ENCODE data around the gene LRRC37A3.
A peak's percentile ranks its signal among the peaks of the same experiment; 100 is the strongest.
"Not testable (repeated sequence)": the region's sequence is repeated elsewhere in the genome, so short reads cannot be mapped to it uniquely, and the experiment has no call there.

Gene LRRC37A3

DNA sequence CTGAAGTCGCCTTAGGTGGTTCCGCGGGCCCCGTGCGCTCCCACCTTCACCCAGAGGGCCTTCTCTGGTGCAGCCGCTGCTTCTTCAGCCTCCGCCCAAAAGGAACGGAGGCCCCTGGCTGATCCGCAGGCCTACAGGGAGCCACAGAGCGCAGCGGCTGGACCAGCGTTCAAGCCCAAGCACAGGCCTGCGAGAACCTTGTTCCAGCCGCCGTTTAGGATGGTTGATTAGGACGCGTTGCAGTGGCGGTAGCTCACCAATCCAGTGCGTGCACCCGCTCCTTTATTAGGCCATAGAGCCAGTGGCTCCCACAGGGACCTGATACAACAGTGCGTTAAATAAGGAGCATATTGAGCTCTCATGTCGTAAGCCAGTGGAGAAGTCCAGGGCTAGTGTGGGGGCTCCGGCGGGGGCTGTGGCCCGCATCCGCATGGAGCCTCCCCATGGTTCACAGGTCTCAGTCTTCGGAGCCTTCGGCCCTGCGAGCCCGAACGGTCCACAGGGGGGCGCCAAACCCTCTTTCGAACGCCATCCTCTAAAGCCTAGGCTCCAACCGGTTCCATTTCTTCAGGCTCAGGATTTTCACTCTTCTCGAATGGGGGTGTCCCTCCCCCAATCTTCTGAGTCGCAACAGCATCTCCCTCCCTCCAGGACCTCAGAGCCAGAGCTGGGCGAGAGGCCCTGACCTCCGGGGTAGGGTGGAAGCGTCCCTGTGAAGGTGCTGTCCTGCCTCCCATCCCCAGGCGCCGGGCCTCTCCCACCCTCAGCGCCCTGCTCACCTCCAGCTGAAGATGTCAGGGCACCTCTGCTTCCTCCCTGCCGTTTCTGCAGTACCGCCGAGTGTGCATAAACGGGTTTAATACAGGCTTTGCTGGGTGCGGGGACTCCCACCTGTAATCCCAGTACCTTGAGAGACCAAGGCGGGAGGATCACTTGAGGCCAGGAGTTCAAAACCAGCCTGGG lies 71.5 kb downstream of the LRRC37A3 start:
- H3K9me3 ChIP-seq (ENCODE audit: control insufficient read depth, low read depth, low read length); H3K27me3 ChIP-seq (ENCODE audit: control insufficient read depth, insufficient read depth, low read length); H3K4me3 ChIP-seq (ENCODE audit: low read length); H3K27ac ChIP-seq (ENCODE audit: low read length); H3K9ac ChIP-seq (ENCODE audit: low read length); H3K36me3 ChIP-seq (ENCODE audit: control insufficient read depth, low read depth, low read length); H3K4me1 ChIP-seq (ENCODE audit: control insufficient read depth, low read depth, low read length): not testable (repeated sequence)

- H3K4me1 ChIP-seq (ENCODE audit: control insufficient read depth, low read depth, low read length); H3K4me3 ChIP-seq (ENCODE audit: low read length); H3K9ac ChIP-seq (ENCODE audit: low read length); H3K27ac ChIP-seq (ENCODE audit: low read length); H3K36me3 ChIP-seq (ENCODE audit: control insufficient read depth, low read depth, low read length); H3K9me3 ChIP-seq (ENCODE audit: control insufficient read depth, low read depth, low read length); H3K27me3 ChIP-seq (ENCODE audit: control insufficient read depth, insufficient read depth, low read length): not testable (repeated sequence)
Measured at GRCh38 chr17:64846892-64847291, 72.4 kb downstream of the LRRC37A3 start.

DNA sequence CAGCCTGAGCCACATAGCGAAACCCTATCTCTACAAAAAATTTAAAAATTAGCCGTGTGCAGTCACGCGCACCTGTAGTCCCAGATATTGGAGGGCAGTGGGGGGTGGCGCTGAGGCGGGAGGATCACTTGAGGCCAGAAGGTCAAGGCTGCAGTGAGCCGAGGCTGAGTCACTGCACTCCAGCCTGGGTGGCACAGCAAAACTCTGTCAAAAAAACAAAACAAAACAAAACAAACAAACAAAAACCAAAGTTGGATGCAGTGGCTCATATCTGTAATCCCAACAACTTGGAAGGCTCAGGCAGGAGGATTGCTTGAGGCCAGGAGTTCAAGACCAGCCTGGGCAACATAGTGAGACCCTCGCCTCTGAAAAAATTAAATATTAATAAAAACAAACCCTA lies 75.4 kb downstream of the LRRC37A3 start:
- not testable (repeated sequence) for H3K27me3 ChIP-seq (ENCODE audit: control insufficient read depth, insufficient read depth, low read length); H3K9me3 ChIP-seq (ENCODE audit: control insufficient read depth, low read depth, low read length); H3K36me3 ChIP-seq (ENCODE audit: control insufficient read depth, low read depth, low read length); H3K27ac ChIP-seq (ENCODE audit: low read length); H3K4me3 ChIP-seq (ENCODE audit: low read length); H3K4me1 ChIP-seq (ENCODE audit: control insufficient read depth, low read depth, low read length); H3K9ac ChIP-seq (ENCODE audit: low read length)

DNA sequence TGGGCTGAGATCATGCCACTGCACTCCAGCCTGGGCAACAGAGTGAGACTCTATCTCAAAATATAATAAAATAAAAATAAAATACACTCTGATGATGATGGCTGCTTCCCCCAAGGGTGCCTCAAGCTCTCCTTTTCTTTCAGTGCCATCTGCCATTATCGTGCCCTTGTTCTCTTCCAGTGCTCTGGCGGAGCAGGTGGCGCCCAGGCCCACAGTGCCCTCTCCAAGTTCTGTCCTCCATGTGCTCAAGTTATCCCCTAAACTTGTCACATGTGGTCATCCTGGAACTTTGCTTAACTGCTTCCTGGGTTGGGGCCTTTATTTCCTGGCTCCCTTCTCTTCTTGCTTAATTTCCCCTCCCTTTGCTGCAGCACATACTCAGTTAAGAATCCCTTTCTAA lies 76.4 kb downstream of the LRRC37A3 start:
- not testable (repeated sequence) for H3K9me3 ChIP-seq (ENCODE audit: control insufficient read depth, low read depth, low read length); H3K36me3 ChIP-seq (ENCODE audit: control insufficient read depth, low read depth, low read length); H3K9ac ChIP-seq (ENCODE audit: low read length); H3K4me1 ChIP-seq (ENCODE audit: control insufficient read depth, low read depth, low read length); H3K27ac ChIP-seq (ENCODE audit: low read length); H3K4me3 ChIP-seq (ENCODE audit: low read length); H3K27me3 ChIP-seq (ENCODE audit: control insufficient read depth, insufficient read depth, low read length)

DNA sequence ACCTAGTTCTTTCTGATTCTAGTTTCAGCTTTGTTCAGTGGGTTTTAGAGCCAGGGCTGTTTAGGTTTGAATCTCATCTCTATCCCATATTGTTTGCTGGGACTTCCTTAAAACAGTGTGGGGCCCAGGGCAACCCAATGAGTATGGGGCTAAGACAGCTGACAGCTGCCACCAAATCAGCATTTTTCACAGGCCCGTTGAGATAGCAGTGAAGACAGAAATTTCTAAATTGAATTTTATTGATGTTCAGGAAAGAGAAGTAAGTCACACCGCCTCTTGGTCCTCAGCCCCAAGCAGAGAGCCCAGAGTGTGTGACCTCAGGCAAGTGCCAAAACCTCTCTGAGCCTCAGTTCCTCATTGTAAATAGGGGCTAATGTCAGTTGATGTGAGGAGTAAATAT lies 78.3 kb downstream of the LRRC37A3 start:
- not testable (repeated sequence) for H3K9me3 ChIP-seq (ENCODE audit: control insufficient read depth, low read depth, low read length); H3K4me3 ChIP-seq (ENCODE audit: low read length); H3K9ac ChIP-seq (ENCODE audit: low read length); H3K4me1 ChIP-seq (ENCODE audit: control insufficient read depth, low read depth, low read length); H3K27me3 ChIP-seq (ENCODE audit: control insufficient read depth, insufficient read depth, low read length); H3K36me3 ChIP-seq (ENCODE audit: control insufficient read depth, low read depth, low read length); H3K27ac ChIP-seq (ENCODE audit: low read length)

GRCh38 chr17:64838513-64838912 lies 80.8 kb downstream of the LRRC37A3 start:
- H3K4me3 ChIP-seq (ENCODE audit: low read length); H3K36me3 ChIP-seq (ENCODE audit: control insufficient read depth, low read depth, low read length); H3K9ac ChIP-seq (ENCODE audit: low read length); H3K27me3 ChIP-seq (ENCODE audit: control insufficient read depth, insufficient read depth, low read length); H3K4me1 ChIP-seq (ENCODE audit: control insufficient read depth, low read depth, low read length); H3K27ac ChIP-seq (ENCODE audit: low read length); H3K9me3 ChIP-seq (ENCODE audit: control insufficient read depth, low read depth, low read length): not testable (repeated sequence)

- peak overlapping the region; percentile 69 for H3K4me3 ChIP-seq (ENCODE audit: low read length)
- H3K36me3 ChIP-seq (ENCODE audit: control insufficient read depth, low read depth, low read length); H3K27me3 ChIP-seq (ENCODE audit: control insufficient read depth, insufficient read depth, low read length); H3K4me1 ChIP-seq (ENCODE audit: control insufficient read depth, low read depth, low read length); H3K9ac ChIP-seq (ENCODE audit: low read length); H3K9me3 ChIP-seq (ENCODE audit: control insufficient read depth, low read depth, low read length); H3K27ac ChIP-seq (ENCODE audit: low read length): not testable (repeated sequence)
Measured at GRCh38 chr17:64837018-64837761, 82.1 kb downstream of the LRRC37A3 start.

GRCh38 chr17:64836623-64837017 lies 82.7 kb downstream of the LRRC37A3 start:
- H3K27ac ChIP-seq (ENCODE audit: low read length); H3K27me3 ChIP-seq (ENCODE audit: control insufficient read depth, insufficient read depth, low read length); H3K4me1 ChIP-seq (ENCODE audit: control insufficient read depth, low read depth, low read length); H3K36me3 ChIP-seq (ENCODE audit: control insufficient read depth, low read depth, low read length); H3K9me3 ChIP-seq (ENCODE audit: control insufficient read depth, low read depth, low read length): not testable (repeated sequence)
- peak overlapping the region; percentile 69 for H3K4me3 ChIP-seq (ENCODE audit: low read length)
- H3K9ac ChIP-seq (ENCODE audit: low read length): peak overlapping the region; percentile 32

DNA sequence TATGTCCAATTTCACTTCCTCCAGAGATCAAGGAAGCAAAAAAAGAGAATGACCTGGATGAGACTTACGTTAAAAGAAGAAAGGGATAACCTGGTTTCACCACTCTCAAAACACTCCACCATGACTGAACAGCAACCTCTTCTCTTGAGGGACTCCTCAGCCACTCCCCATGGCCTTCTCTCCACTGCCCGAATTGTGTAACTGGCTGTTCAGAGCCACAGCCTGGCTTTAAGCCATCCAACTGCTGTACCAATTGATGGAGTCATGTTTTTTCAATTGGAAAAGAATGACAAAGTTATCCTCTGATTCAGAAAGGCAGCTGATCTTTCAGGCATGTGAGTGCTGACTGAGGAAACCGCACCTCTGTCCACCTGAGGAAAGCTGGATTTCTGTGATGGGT lies 85.2 kb downstream of the LRRC37A3 start:
- H3K27me3 ChIP-seq (ENCODE audit: control insufficient read depth, insufficient read depth, low read length); H3K9ac ChIP-seq (ENCODE audit: low read length); H3K36me3 ChIP-seq (ENCODE audit: control insufficient read depth, low read depth, low read length); H3K9me3 ChIP-seq (ENCODE audit: control insufficient read depth, low read depth, low read length); H3K27ac ChIP-seq (ENCODE audit: low read length); H3K4me1 ChIP-seq (ENCODE audit: control insufficient read depth, low read depth, low read length); H3K4me3 ChIP-seq (ENCODE audit: low read length): not testable (repeated sequence)

DNA sequence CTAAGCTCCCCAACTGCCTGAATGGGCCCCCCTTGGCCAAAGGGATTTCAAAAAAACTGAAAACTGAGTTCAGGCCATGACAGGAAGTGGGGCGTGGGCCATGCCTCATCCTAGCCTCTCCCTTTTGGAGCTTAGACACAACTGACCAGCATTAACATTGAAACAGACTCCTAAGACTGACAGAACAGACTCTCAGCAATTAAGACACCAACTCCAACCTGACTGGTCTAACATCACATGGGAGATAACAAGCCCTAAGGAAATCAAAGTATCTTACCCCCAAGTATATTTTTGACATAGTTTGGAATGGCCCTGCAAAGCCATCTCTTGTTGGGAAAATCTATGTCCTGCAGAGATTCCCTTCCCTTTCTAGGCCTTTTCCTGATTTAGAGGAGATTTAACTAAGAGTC lies 88.6 kb downstream of the LRRC37A3 start:
- not testable (repeated sequence) for H3K4me1 ChIP-seq (ENCODE audit: control insufficient read depth, low read depth, low read length); H3K9ac ChIP-seq (ENCODE audit: low read length); H3K27me3 ChIP-seq (ENCODE audit: control insufficient read depth, insufficient read depth, low read length); H3K36me3 ChIP-seq (ENCODE audit: control insufficient read depth, low read depth, low read length); H3K27ac ChIP-seq (ENCODE audit: low read length); H3K9me3 ChIP-seq (ENCODE audit: control insufficient read depth, low read depth, low read length); H3K4me3 ChIP-seq (ENCODE audit: low read length)

GRCh38 chr17:64829824-64830630 lies 89.3 kb downstream of the LRRC37A3 start:
- H3K9me3 ChIP-seq (ENCODE audit: control insufficient read depth, low read depth, low read length); H3K4me3 ChIP-seq (ENCODE audit: low read length); H3K4me1 ChIP-seq (ENCODE audit: control insufficient read depth, low read depth, low read length); H3K27ac ChIP-seq (ENCODE audit: low read length); H3K36me3 ChIP-seq (ENCODE audit: control insufficient read depth, low read depth, low read length); H3K9ac ChIP-seq (ENCODE audit: low read length); H3K27me3 ChIP-seq (ENCODE audit: control insufficient read depth, insufficient read depth, low read length): not testable (repeated sequence)

All from iPS-18a (cell line).